Measurements from ENCODE around the gene KBTBD7.

KBTBD7 gene, protein sequence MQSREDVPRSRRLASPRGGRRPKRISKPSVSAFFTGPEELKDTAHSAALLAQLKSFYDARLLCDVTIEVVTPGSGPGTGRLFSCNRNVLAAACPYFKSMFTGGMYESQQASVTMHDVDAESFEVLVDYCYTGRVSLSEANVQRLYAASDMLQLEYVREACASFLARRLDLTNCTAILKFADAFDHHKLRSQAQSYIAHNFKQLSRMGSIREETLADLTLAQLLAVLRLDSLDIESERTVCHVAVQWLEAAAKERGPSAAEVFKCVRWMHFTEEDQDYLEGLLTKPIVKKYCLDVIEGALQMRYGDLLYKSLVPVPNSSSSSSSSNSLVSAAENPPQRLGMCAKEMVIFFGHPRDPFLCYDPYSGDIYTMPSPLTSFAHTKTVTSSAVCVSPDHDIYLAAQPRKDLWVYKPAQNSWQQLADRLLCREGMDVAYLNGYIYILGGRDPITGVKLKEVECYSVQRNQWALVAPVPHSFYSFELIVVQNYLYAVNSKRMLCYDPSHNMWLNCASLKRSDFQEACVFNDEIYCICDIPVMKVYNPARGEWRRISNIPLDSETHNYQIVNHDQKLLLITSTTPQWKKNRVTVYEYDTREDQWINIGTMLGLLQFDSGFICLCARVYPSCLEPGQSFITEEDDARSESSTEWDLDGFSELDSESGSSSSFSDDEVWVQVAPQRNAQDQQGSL

DNA sequence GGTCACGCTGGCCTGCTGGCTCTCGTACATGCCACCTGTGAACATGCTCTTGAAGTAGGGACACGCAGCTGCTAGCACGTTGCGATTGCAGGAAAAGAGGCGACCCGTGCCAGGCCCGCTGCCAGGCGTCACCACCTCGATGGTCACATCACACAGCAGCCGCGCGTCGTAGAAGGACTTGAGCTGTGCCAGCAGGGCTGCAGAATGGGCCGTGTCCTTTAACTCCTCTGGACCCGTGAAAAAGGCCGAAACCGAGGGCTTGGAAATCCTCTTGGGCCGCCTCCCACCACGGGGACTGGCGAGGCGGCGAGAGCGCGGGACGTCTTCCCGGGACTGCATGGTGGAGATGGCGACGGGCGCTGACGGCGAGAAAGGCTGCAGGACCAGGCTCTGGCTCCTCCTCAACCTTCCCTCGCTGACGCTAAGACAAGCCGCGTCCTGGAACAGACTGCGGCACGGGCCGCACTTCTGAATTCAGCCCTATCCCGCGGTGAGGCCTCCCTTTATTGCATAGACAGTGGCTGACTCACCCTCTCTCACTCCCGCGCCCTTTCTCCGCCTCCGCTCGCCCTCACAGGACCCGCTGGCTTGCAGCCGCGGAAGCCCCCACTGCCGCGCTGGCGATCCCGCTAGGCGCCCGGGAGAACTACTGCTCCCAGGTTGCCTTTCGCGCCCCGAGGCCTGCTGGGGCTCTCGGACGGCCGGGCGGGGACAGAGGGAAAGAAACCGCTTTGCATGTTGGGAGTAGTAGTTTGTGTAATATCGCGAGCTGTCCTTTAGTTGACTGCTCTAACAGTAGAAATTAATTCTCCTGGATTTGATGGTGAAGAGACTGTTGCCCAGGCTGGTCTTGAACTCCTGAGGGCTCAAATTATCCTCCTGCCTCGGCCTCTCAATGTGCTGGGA, at the start of gene KBTBD7:
Gene KBTBD7 (minus strand): TSS at position 651 of the 906 bp plus-strand sequence. CDS start 312 bp downstream, at position 339.
- peak; percentile 96 for DNase-seq (ENCODE audit: low spot score)

DNA sequence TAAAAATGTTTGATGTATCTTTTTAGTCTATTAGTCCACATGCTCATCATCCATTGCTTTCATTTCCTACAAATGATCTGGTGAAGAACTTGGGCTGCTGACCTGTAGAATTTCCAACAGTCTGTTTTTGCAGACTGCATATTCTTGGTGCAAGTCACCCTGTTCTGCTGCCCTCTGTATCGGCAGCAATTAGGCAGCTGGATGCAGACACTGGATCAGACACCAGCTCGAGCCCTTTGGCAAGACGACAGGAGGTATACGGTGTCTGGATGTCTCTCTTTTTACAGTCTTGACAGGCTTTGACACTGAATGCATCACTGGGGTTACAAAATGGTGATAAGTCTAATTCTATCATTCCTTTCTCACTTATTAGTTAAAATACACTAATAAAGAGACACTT, 47.3 kb upstream of the KBTBD7 start:
- no peak for DNase-seq (ENCODE audit: low spot score)

DNA sequence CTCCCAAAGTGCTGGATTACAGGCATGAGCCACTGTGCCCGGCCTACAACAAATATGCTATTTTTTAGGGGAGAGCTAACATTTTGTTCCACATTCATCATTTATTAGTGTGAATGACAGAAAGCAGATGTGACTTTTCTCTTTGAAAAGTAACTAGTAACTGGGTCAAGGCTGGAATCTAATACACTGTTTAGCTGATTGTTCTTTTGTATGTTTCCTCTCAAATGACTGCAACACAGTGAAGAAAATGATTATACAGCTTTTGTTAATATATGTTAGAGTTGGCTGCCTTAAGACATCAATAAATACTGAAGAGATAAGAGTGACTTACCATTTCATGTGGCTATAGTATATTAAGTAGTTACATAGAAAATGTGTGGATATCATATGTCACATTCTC, 42.0 kb upstream of the KBTBD7 start:
- DNase-seq (ENCODE audit: low spot score) = no peak

DNA sequence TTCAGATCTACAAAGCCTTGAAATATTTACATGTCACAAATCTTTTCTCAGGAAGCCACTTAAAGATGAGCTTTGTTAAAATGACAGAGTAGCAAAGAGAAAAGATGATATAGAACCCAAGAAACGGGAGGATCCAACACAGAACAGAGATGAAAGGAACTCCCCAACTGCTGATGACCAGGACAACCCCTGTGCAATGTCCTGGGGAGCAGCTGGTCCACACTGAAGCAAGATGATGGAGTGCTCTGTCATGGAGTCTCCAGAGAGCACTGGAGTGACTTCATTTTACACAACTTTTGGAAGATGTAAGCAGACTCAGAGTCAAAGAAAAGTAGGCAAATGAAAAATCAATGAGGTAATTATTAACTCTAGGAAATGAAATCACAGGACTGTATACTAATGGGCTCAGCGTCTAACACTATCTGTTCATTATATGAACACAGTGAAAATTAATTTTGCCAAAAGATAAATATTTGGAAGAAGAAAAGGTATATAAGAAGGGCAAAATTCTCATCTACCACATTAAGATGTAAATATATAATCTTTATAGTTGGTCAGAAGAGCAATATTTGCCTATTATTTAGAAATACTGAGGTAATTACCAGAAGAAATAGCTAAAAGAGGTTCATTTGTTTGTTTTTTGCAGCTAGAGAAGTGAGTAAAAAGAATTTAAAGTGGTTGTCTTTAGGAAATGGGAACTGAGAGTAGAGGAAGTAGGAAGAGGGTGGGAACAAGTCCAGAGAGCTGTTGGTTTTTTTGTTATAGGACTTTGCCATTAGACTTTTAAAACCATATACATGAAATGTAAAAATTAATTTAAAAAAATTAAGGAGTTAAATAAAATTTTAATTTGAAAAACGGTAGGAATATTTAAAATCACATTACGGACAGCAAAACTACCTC, 38.5 kb upstream of the KBTBD7 start:
- DNase-seq (ENCODE audit: low spot score) = no peak

DNA sequence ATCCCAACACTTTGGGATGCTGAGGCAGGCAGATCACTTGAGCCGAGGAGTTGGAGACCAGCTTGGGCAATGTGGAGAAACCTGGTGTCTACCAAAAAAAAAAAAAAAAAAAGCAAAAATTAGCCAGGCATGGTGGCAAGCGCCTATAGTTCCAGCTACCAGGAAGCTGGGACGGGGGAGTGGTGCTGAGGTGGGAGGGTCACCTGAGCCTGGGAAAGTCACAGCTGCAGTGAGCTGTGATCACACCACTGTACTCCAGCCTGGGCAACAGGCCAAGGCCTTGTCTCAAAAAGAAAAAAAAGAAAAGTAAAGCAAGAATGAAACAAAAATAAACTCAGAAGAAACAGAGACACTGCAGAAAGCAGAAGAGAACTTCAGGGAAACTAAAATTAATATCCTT, 37.4 kb upstream of the KBTBD7 start:
- no peak for DNase-seq (ENCODE audit: low spot score)

DNA sequence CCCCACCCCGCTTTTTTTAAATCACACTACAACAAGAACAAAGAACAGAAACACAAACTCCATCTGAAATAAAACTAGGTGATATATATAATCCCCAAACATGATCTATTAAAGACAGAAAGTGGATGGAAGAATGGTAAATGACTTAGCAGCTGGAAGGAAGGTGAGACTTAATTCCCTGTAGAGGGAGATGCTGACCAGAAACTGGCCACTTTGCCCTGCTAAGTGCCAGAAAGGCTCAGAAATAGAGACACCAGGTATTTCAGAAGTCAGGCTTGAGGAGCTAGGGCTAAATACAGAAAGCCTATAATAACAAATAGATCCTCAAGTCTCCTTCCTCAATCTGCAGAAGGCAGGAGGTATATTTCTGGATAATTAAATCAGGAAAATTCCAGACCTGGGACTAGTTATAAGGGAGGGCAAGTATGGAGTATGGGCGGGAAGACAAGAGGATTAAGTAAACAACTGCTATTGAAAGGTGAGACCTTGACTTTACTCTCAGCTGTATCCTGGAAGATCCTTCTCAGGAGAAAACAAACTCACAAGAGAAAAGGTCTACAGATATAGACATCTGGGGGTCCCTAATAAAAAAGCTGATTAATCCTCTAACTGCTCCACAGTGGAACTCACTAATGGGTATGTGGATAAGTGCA, 36.8 kb upstream of the KBTBD7 start:
- DNase-seq (ENCODE audit: low spot score) = no peak

DNA sequence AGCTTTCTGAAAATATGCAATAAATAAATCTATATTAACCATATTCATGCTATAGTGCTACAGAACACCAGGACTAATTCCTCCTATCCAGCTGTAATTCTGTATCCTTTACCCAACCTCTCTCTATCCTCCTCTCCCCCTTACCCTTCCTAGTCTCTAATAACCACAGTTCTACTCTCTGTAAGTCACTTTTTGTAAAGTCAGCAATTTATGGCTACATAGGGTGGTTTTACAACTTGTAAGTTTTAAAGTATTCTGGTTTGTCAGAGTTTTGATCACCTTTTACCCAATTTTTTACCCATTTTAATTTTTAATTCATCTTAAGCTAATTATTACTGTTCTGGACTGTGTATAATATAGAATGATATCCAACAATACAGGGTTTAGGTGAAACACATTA, 35.0 kb upstream of the KBTBD7 start:
- DNase-seq (ENCODE audit: low spot score) = no peak

DNA sequence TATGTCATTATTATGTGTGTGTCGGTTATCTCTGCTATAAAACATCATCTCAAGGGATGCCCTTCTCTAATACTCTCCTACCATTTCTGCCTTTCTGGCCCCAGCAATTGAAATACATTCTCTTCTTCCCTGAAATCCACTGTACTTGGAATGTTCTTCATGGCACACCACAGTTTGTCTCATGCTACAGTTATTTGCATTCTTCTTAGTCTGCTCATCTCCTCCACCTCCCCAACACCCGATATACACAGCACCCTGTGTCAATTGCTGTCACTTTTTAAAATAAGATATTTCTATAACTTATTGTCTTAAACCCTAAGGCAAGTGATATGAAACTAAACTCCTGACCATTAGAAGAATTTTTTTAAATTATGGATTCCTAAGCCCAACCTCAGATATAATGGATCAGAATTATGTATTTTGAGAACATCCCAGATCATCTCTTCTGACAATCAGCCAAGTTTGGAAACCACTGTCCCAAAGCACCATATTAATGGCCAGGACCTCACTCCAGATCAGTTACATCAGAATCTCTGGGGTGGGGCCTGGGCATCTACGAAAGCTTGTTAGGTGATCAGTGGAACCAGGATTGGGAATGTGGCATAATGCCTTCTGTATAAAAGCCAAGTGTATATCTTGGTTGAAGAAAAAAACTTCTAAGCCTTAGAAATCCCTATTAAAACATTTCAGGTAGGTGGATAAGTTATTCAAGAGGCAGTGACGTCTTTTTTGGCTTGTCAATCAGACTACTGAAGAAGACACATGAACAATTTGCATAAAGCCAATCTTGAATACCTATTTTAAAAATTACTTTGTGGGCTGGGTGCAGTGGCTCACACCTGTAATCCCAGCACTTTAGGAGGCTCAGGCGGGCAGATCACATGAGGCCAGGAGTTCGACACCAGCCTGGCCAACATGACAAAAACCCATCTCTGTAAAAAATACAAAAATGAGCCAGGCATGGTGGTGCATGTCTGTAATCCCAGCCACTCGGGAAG, 30.0 kb upstream of the KBTBD7 start:
- DNase-seq (ENCODE audit: low spot score) = no peak

DNA sequence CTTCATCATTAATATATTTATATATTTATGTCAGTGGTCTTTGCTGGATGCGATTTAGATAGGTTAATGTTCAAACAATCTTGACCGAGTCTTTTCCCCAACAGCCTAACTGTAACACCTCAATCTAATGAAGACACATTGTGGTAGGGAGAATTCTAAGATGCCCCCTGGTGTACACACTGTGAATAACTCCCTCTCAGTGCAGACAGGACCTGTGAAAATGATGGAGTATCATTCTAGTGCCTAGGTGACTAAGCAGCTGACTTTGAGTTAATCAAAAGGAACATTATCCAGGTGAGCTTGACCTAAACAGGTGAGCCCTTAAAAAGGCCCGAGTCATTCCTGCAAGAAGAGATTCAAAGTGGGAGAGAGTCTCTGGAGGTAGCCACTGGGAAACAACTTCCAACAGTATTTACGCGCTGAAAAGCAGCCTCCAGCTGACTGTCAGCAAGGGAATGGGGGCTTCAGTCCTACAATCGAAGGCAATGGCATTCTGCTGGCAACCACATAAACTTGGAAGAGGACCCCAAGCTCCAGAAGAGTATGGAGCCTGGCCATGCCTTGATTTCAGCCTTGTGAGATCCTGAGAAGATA, 28.0 kb upstream of the KBTBD7 start:
- peak; percentile 61 for DNase-seq (ENCODE audit: low spot score)

DNA sequence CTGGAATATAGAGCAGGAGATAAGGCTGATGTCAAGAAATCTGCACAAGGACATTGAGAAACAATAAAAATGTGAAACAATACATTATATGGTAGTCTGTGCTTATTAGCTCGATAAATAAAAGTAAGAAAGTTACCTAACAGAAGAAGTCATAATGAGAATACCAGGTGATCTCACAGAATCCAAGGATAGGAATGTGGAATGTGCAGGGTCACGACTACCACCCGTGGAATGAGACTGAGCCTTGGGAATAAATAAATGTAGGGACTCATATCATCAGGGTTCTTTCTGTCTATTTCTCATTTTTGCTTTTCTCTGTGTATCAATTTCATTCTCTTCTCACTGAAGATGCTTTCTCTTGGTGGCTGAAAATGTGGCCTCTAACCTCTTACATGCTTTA, 26.0 kb upstream of the KBTBD7 start:
- DNase-seq (ENCODE audit: low spot score) = no peak

DNA sequence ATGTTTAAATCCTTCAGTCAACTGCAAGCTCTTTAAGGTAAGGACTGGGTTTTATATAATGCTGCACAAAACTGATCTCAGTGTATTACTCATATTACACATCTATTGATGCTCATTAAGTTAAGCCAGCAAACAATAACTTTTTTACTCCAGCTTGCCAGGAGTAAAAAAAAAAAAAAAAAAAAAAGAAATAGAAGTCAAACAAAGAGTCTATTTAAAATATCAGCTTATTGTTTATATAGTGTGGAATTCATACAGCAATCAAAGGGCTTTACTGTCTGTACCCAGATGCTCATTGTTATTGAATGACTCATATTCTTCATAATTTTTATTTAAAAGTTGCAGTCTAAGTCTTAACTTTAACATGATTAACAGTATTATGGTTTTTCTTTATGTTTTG, 21.8 kb upstream of the KBTBD7 start:
- no peak for DNase-seq (ENCODE audit: low spot score)

DNA sequence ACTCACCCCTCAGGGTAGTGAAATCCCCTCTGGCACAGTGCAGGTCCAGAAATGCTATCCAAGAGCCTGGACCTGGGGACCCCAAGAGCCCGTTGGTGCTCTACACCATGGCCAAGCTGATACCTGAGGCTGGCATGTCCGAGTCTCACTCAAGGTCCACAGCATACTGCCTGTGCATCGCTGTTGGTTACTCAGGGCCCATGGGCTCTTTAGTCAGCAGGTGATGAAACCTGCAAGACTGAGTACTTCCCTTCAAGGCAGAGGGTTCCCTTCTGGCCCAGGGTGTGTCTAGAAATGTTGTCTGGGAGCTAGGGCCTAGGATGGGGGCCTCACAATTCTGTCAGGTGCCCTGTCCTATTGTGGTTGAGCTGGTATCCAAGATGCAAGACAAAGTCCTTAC, 19.6 kb upstream of the KBTBD7 start:
- no peak for DNase-seq (ENCODE audit: low spot score)

DNA sequence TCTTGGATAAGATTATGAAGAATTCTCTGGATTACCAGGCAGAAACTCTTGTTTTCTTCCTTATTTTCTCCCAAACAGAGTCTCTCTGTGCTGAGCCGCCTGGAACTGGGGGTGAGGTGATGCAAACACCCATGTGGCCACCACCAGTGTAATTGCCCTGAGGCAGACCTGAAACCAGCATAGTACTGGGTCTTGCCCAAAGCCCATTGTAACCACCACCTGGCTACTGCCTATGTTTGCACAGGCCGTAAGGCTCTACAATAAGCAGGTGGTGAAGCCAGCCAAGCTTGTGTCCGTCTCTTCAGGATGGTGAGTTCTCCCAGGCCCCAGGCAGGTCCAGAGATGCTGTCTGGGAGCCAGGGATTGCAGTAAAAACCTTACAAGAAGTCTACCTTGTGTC, 18.9 kb upstream of the KBTBD7 start:
- no peak for DNase-seq (ENCODE audit: low spot score)

DNA sequence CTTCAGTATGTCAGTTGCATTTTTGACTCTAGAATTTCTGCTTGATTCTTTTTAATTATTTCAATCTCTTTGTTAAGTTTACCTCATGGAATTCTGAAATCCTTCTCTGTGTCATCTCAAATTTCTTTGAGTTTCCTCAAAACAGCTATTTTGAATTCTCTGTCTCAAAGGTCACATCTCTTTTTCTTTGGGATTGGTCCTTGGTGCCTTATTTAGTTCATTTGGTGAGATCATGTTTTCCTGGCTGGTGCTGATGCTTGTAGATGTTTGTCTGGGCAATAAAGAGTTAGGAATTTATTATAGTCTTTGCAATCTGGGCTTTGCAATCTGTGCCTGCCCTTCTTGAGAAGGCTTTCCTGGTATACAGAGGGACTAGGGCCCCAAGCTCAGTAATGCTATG, 18.5 kb upstream of the KBTBD7 start:
- DNase-seq (ENCODE audit: low spot score) = no peak

DNA sequence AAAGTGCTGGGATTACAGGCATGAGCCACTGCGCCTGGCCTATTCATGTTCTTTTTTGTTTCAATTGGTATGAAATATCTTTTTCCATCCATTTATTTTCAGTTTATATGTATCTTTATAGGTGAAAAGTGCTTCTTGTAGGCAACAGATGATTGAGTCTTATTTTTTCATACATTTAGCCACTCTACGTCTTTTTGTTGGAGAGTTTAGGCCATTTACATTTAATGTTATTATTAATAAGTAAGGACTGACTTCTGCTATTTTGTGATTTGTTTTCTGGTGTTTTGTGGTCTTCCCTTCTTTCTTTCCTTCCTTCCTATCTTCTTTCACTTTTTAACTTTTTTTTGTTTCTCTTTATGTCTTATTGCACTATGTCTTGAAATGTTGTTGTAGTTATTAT, 16.7 kb upstream of the KBTBD7 start:
- DNase-seq (ENCODE audit: low spot score) = no peak

DNA sequence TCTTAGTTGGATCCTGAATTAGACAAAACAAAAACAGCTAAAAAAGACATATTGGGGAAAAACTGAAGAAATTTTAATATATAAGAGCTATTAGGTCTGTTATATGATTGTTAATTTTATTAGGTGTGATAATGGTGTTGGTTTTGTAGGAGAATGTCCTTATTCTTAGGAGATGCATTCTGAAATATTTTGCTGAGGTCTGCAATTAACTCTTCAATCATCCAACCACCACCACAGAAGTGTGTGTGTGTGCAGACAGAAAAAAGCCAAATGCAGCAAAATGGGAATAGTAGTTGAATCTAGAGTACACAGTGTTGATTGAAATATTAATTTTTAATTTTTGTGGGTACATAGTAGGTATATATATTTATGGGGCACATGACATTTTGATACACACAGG, 12.1 kb upstream of the KBTBD7 start:
- DNase-seq (ENCODE audit: low spot score) = no peak

DNA sequence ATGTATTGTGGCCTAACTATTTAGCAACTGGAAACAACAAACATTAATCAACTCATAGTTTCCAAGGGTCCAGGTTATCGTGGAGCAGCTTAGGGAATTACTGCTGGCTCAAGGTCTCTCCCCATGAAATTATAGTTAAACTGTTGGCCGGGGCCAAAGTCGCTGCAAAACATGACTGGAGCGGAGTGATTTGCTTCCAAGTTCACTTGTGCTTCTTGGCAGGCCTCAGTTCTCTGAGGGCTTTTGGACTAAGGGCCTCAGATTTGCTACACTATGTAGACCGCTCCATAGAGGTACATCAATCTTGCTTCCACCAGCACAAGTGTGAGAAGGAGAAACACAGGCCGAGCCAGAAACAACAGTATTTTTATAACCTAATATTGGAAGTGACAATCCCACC, 9.4 kb upstream of the KBTBD7 start:
- no peak for DNase-seq (ENCODE audit: low spot score)

DNA sequence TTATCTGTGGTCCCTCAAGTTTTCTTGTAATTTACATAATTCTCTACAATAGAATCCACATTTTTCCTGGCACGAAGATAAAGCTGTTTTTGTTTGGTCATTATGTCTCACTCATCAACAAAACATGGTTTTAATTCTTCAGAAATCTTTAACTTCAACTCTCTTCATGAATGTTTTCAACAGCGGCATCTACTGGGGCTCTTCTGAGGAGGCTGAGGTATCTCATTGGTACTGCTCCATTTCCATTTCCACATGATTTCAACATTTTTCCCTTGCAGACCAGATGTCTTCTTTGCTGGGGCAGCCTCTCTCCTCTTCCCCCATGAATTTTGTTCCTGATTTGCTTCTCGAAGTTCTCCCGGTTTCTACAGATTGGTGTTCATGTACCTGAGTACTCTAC, 5.8 kb upstream of the KBTBD7 start:
- no peak for DNase-seq (ENCODE audit: low spot score)

DNA sequence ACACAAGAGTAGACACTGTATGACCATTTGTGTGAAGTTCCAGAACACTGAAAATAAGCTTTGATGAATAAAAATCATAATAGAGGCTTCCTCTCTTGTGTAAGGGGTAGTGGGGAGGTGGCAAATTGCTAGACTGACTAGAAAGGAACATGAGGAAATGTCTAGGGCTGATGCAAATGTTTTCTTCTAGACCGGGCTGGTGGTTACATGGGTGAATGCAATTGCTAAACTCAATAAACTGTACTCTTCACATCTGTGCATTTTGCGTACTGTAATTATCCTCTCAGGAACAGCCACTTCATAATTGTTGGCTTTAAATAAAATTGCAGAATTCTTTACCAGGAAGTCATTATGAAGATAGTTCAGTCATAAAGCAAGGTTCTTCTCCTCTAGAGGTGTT, 5.2 kb upstream of the KBTBD7 start:
- DNase-seq (ENCODE audit: low spot score) = no peak

All from cerebellar cortex (tissue), 1 donor.